Amniotic epithelial cell (primary cell): ENCODE measurements around the gene CCDC33.

Experiments
- DNase-seq: peaks from one replicate; pipeline ENCODE4 v3.0.0-alpha.2; 2010; ENCODE audit warnings: low read depth

The CCDC33 gene

DNA sequence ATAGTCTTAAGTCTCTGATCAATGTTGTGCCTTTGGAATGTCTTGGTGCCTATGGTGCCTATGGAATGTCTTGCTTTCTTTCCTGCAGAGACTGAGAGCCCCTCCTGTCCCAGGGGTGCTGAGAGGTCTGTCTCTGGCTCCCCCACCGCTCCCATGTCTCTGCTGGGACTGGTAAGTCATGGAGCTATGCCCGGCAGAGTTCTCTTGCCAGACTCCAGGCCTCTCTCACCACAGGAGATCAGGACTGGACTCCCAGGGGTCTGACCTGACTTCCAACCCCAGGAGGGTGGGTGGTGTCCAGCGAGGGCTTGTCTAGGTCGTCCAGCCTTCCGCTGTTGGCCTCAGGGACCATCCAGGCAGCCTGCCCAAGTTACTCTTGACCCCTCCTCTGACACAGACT, 145.4 kb downstream of the CCDC33 start:
- DNase-seq, result no peak

DNA sequence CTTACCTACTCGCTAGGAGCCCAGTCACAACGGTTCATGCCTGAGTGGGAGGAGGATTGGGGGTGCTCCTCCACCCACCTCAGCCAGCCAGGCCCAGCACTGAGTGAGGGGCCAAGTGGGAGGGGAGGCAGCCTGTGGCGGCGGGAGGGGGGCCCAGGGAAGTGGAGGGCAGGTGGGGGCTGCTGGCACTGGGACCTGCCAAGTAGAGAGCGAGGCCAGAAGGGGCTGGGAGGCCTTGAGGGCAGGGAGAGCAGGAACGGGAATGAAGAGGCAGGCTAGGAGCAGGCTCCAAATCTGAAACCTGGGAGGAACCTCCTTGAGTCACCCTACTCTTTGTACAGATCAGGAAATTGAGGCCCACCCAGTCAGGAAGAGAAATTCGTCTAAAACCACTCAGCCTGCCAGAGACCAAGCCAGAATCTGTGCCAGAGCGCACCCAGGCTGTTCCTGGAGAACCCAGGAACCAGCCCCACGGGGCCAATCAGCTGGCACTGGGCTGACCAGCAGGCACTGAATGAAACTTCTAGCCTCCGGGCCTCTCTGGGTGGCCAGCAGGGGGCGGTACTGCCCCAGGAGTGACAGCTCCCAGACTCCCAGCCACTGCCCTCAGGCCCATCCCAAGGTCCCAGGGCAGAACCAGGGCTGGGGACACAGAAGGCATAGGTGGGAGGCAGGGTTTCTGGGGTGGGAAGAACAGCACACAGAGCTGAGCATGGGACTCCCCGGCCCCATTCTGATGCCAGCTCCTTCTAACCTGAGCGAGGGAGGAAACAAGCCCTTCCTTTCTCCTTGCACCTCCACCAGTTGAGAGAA, 146.1 kb downstream of the CCDC33 start:
- DNase-seq, result peak; percentile 62

DNA sequence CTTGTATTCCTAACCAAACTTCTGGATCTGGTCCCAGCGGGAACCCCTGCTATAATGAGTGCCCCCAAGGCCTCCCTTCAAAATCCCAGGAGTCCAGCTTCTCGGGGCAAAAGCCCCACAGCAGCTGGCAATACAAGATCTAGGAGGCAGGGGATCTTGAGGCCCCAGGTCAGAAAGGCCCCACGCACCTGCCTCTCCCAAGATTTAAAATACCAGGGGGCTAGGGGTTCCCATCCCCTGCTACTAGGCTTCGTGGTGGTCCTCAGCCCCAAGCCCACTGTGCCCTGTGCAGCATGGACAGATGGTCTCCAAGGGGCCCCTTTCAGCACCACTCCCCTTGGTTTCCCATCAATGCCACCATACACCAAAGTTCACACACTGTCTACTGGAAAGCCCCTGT, 147.2 kb downstream of the CCDC33 start:
- DNase-seq, result no peak

DNA sequence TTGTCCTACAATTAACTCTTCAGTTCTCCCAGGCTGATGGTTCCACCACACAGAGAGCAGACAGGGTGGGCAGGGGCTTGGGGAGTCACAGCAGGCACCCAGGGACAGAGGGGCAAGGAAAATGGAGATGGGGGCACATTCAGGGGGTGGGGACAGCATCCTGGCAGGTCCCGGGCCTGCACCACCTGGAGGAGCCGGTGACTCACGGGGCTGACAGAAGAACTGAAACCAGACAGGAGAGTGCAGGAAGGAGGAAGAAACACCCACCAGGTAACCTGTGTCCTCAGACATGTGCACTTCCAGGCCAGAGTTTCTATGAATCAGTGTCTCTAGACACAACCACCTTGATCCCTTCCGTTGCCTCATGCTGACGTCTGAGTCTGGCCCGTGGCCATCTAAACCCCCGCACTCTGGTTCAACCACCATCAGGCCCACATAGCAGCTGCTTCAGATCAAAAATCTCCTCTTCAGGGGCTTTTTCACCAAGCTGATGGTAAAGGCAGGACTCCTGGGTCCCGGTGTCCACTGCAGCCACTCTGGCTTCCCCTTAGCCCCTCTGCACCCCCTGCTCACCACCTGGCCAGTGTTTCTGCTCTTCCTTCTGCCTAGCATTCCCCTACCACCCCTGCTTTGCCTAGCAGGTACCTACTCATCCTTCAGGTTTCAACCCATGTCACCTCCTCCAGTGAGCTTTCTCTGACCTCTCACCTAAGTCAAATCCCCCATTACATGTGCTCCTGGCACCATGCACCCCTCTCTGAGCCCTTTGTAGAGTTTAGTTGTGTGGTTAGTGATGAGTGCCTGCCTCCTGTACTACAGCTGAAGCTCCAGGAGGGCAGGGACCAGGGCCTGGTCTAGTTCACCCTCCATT, 147.8 kb downstream of the CCDC33 start:
- DNase-seq, result no peak

DNA sequence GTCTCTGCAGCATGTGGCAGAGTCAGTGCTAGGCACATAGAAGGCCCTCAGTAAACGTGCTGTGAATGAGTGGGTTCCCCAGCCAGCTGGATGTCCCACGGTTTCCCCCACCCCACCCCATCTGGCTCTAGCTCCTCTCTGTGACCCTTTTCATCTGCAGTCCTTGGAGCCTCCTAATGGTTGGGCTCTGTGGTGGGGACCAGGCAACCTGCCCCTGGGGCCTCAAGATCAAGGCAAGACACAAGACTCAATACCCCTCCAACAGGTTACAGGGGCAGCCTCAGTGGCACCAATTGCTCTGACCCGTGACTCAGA, 148.4 kb downstream of the CCDC33 start:
- DNase-seq, result no peak

DNA sequence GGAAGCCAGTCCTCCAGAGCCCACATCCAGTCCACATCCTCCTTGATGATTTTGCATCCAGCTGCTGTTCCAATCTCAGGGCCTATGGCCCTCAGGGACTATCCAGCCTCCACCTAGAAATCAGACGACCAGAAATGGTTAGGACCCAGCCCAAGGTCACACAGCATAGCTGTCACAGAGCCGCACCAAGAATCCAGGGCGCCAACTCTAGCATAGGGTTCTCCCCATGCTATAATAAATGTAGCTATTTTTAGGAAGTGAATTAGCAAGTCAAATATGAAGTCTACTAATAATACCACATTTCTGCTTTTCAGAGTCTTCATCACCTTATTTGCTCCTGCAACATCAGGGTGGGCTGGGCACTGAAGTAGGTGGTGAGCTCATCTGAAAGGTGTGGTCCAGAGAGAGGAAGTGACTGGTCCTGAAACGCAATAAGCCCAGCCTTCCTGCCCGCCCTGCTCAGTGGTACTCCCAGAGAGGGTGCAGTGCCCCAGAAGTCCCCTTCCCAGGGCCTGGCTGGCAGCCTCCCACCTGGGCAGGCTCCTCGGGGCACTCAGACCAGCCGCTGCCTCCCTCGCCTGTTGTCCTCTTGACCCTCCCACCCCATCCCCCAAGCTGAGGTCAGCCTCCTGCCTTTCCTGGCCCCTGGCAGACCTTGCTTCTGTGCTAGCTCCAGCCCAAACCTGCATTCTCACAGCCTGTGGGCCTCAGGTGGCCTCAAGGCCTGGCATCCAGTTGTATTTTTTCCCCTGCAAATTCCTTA, 148.9 kb downstream of the CCDC33 start:
- DNase-seq, result no peak

DNA sequence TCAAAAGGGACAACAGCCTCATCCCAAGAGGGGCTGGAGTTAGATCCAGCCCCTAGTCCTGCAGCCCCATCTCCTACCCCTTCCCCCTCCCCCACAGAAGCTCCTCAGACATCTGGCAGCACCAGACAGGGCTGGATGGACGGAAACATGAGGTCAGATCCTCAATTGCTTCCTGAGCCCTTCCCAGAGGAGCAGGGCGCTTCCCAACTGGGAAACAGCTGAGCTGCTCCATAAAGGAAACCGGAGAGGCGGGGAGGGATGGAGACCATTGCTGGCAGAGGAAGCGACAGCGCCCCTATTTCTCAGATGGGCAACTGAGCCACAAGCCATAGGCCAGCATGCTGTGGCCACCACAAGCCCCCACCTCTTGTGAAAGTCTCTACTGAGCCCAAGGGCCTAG, 149.6 kb downstream of the CCDC33 start:
- DNase-seq, result no peak
